ENCODE results near the gene PRXL2A. TPM values are rescaled to one million over a fixed set of nuclear protein-coding genes. Genes with fewer than 3 reads are reported as not detected.

PRXL2A gene
- total RNA-seq, 2 experiments from 2014 or later = not detected

DNA sequence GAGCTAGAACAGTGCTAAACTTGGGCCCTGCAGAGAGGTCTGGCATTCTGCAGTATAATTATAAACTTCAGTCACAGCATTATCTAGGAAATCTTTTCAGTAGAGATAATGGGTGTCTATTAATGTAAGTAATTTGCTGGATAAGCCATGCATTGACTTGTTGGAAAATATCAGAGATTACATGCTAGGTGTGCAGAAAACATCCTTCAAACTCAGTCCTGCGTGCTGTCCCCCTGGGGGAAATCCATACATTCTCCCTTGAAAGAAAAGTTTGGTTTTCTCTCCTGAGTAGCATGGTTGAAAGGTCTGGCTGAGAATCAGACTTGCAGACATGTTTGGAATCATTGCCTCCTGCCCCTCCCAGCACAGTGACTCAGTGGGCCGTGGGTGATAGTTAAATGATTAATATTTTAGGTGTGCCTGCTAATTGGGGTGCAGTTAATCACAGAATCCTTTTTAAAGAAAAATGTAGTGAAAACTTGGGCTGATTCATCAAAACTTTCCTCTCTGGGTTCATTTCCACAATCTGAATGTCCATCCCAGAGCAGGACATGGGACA lies 13.9 kb upstream of the PRXL2A start:
- CTCF ChIA-PET (ENCODE audit: unreplicated experiment) = no interaction called here
- no peak overlapping the region for H2AFZ ChIP-seq (ENCODE audit: low read length)

DNA sequence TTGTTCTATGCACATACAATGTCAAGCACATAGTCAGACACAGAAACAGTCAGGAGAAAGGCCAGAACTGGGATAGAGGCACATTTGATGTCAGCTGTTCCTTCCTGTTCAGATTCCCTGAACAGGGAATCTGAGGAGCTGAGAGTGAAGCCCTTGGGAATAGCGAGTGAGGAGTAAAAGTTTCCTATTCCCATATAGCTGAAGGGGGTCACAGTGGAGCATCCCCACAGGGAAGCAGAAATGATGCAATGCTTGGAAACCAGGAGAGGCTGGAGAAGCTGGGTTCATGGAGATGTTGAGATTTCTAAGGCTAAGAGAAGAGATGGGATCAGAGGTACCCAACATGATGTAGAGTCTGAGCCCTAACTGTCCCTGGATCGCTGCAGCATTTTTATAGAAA lies 11.3 kb upstream of the PRXL2A start:
- no peak for DNase-seq (ENCODE audit: low spot score)
- Histone ChIP-seq H3K79me2 (ENCODE audit: insufficient read depth, low read depth, low read length) (no peaks in the 10 kb centered on the region), H3K36me3 (ENCODE audit: insufficient read depth, low read length) (no peaks in the 10 kb centered on the region), H3K4me3 (ENCODE audit: low read depth, low read length, poor library complexity, severe bottlenecking) (no peak overlapping the region), H3K9me3 (ENCODE audit: low read length) (no peaks in the 10 kb centered on the region), H2AFZ (ENCODE audit: low read length) (no peak overlapping the region), H3K4me1 (ENCODE audit: insufficient read depth, low read length, poor library complexity, severe bottlenecking) (no peaks in the 10 kb centered on the region), H4K20me1 (ENCODE audit: insufficient read depth, low read length) (no peaks in the 10 kb centered on the region; the same call in 1 of the 2 replicates), H3K4me2 (ENCODE audit: low read length) (no peak overlapping the region), H3K27ac (ENCODE audit: low read depth, low read length, poor library complexity, severe bottlenecking) (no peak overlapping the region), H3K9me2 (ENCODE audit: insufficient read depth, low read length) (no peaks in the 10 kb centered on the region)
- intact Hi-C loops (cut with micrococcal nuclease; ENCODE audit: unreplicated experiment) = no loop called here
- TF ChIP-seq EZH2phosphoT487 (IDR thresholded peaks at IDR 0.05; ENCODE audit: borderline replicate concordance, low read depth, low read length) = no peak
- TF ChIP-seq CTCF (conservative IDR thresholded peaks at IDR 0.05; ENCODE audit: low read length) = no peak
- BruUV-seq (replicated peaks) = no TSS peak
- CTCF ChIA-PET (ENCODE audit: unreplicated experiment) = no interaction called here
- POLR2A ChIA-PET = no interaction called here

More for the DNA sequence above, 13.9 kb upstream of the PRXL2A start:
- no peaks in the 10 kb centered on the region for H3K9me2 ChIP-seq (ENCODE audit: insufficient read depth, low read length)
- no peaks in the 10 kb centered on the region for H3K79me2 ChIP-seq (ENCODE audit: insufficient read depth, low read depth, low read length)
- no peaks in the 10 kb centered on the region; the same call in 1 of the 2 replicates for H4K20me1 ChIP-seq (ENCODE audit: insufficient read depth, low read length)
- no peaks in the 10 kb centered on the region for H3K4me1 ChIP-seq (ENCODE audit: insufficient read depth, low read length, poor library complexity, severe bottlenecking)
- POLR2A ChIA-PET = no interaction called here
- H3K36me3 ChIP-seq (ENCODE audit: insufficient read depth, low read length) = no peaks in the 10 kb centered on the region
- intact Hi-C loops (cut with micrococcal nuclease; ENCODE audit: unreplicated experiment) = no loop called here
- H3K9me3 ChIP-seq (ENCODE audit: low read length) = no peaks in the 10 kb centered on the region
- no peak for DNase-seq (ENCODE audit: low spot score)
- TF ChIP-seq CTCF (conservative IDR thresholded peaks at IDR 0.05; ENCODE audit: low read length) (no peak), EZH2phosphoT487 (IDR thresholded peaks at IDR 0.05; ENCODE audit: borderline replicate concordance, low read depth, low read length) (no peak)
- H3K4me2 ChIP-seq (ENCODE audit: low read length) = no peak overlapping the region
- BruUV-seq (replicated peaks) = no TSS peak
- H3K27ac ChIP-seq (ENCODE audit: low read depth, low read length, poor library complexity, severe bottlenecking) = no peak overlapping the region
- H3K4me3 ChIP-seq (ENCODE audit: low read depth, low read length, poor library complexity, severe bottlenecking) = no peak overlapping the region

GRCh38 chr10:80400136-80400804 lies 8.1 kb upstream of the PRXL2A start:
- Histone ChIP-seq H3K36me3 (ENCODE audit: insufficient read depth, low read length) (no peaks in the 10 kb centered on the region), H3K4me1 (ENCODE audit: insufficient read depth, low read length, poor library complexity, severe bottlenecking) (no peaks in the 10 kb centered on the region), H3K9me3 (ENCODE audit: low read length) (no peaks in the 10 kb centered on the region), H3K4me2 (ENCODE audit: low read length) (no peak overlapping the region), H3K4me3 (ENCODE audit: low read depth, low read length, poor library complexity, severe bottlenecking) (no peak overlapping the region), H3K9me2 (ENCODE audit: insufficient read depth, low read length) (no peaks in the 10 kb centered on the region), H4K20me1 (ENCODE audit: insufficient read depth, low read length) (no peaks in the 10 kb centered on the region), H3K27ac (ENCODE audit: low read depth, low read length, poor library complexity, severe bottlenecking) (no peak overlapping the region), H3K79me2 (ENCODE audit: insufficient read depth, low read depth, low read length) (no peaks in the 10 kb centered on the region), H2AFZ (ENCODE audit: low read length) (no peak overlapping the region)
- intact Hi-C loops (cut with micrococcal nuclease; ENCODE audit: unreplicated experiment) = no loop called here
- ChIA-PET POLR2A (no interaction called here), CTCF (ENCODE audit: unreplicated experiment) (no interaction called here)
- BruUV-seq (replicated peaks) = no TSS peak
- DNase-seq (ENCODE audit: low spot score) = no peak
- TF ChIP-seq EZH2phosphoT487 (IDR thresholded peaks at IDR 0.05; ENCODE audit: borderline replicate concordance, low read depth, low read length) (no peak), CTCF (conservative IDR thresholded peaks at IDR 0.05; ENCODE audit: low read length) (no peak)
